GM10847 (cell line): ENCODE results near the gene MRTO4.

Source experiments
- POLR2A ChIP-seq: IDR thresholded peaks from 2 replicates; pipeline ENCODE4 v1.6.1; 2011; ENCODE audit not compliant: insufficient read length; ENCODE audit errors: extremely low read depth

Gene MRTO4

GRCh38 chr1:19294638-19295037, 43.0 kb downstream of the MRTO4 start:
- no peak for TF ChIP-seq POLR2A

- TF ChIP-seq POLR2A, result no peak
Observed at GRCh38 chr1:19300211-19300610, 48.6 kb downstream of the MRTO4 start.

- no peak for TF ChIP-seq POLR2A
Observed at GRCh38 chr1:19305880-19306279, 54.3 kb downstream of the MRTO4 start.

GRCh38 chr1:19306941-19307340, 55.3 kb downstream of the MRTO4 start:
- TF ChIP-seq POLR2A, result no peak

- TF ChIP-seq POLR2A, result no peak
Observed at GRCh38 chr1:19307794-19308508, 56.3 kb downstream of the MRTO4 start.

GRCh38 chr1:19308509-19308907, 56.9 kb downstream of the MRTO4 start:
- no peak for TF ChIP-seq POLR2A

GRCh38 chr1:19309123-19309813, 57.7 kb downstream of the MRTO4 start:
- no peak for TF ChIP-seq POLR2A
